GM19468 (cell line): ENCODE results near the gene MMAB.

Source experiments
- ATAC-seq: cut with Tn5 transposase; IDR thresholded peaks from one replicate; pipeline ENCODE4 v1.9.1; 2021; ENCODE audit warnings: mild to moderate bottlenecking, moderate library complexity, moderate number of reproducible peaks; ENCODE audit not compliant: unreplicated experiment; ENCODE audit errors: extremely low read depth

MMAB gene

DNA sequence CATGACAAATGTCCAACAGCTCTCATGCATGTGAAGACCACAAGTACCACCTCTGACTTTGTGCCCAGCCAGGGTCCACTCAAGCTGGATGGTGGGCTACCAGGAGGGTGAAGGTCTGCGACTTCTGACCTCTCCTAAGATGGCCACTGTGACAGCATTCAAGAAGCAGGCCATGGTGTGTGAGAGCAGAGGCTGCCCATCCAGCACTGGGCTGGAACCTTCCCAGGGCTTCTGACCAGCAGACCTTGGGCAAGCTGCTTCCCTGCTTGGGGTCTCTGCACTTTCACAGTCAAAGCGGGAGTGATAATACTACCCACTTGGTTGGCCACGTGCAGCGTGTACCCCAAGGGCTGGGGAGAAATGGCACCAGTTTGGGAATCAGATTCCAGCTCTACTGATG is 10.4 kb downstream of the MMAB start:
- ATAC-seq, result no peak

DNA sequence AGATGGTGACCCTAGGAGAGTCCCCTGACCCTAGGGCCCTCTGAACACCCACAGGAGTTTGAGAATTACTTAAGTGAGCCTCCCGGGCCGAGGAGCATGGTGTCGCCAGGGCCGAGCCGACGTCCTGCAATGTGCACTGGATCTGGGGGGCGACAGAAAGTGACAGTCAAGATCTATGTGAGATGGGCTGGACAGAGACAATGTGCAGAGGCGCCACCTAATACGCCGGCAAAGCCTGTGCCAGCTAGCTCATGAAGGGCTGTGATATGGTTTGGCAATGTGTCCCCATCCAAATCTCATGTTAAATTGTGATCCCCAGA is 11.6 kb downstream of the MMAB start:
- no peak for ATAC-seq

DNA sequence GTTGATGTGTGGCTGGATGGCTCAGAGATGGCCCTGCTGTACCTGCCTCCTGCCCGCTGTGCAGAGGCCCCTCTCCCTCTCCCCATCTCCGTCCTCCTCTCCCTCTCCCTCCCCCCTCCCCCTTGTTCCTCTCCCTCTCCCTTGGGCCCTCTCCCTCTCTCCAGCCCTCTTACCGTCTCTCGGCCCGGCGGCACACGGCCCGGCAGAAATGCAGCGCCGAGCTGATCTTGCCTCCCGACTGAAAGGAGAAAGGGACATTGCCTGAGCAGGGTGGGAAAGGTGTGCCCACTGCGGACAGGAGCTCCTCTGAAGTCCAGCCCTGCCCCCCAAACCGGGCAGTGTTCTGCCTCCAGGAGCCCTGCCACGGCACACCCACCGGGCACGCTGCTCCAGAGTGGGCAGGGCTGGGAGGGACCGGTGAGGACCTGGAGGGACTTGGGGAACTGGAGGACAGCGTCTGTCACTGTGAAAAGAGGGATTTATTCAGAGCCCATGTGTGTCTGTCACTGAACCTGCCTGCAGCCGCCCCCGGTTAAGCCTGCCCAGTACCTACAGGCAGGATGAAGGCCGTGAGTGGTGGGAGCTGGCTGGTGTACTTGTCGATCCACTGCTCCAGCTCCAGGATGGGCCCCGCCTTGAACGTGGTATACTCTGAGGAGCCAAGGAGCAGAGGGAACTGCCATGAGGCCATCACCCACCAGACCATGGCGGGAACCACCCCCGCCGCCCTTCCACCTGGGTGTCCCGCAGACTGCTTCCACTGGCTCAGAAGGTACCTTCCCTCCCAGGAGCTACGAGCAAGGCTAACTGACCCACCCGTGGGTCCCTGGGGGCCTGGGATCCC is 12.2 kb downstream of the MMAB start:
- no peak for ATAC-seq

DNA sequence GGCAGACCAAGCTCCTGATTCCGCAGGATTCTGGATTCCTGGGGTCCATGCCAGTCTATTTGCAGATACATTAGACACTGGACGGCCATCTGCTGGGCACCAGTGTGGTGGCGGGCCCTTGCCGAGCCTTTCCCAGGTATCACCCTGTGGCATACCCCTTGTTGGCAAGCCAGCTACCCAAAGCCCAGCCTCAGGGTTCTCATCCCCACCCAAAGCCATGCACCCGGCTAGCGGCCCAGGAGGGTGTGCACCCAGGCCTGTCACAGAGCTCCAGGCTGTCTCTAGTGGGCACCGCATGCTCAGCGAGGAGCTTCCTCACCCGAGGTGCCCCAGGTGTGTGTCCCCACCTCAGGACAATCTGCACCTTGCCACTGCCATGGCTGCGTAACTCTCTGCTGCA is 13.7 kb downstream of the MMAB start:
- ATAC-seq, result no peak

DNA sequence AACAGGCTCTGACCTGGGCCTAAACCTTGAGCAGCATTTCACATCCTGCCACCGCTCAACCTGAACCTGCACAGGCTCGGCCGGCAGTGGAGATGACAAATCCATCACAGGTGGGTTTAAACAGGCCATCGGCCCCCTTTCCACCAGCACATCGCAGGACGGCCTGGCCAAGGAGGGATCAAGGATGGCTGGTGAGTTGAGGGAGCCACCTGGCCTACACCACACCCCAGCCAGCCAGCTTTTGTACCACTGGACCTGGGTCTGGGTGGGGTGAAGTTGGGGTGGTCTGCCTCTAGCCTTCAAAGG is 14.2 kb downstream of the MMAB start:
- ATAC-seq, result no peak

DNA sequence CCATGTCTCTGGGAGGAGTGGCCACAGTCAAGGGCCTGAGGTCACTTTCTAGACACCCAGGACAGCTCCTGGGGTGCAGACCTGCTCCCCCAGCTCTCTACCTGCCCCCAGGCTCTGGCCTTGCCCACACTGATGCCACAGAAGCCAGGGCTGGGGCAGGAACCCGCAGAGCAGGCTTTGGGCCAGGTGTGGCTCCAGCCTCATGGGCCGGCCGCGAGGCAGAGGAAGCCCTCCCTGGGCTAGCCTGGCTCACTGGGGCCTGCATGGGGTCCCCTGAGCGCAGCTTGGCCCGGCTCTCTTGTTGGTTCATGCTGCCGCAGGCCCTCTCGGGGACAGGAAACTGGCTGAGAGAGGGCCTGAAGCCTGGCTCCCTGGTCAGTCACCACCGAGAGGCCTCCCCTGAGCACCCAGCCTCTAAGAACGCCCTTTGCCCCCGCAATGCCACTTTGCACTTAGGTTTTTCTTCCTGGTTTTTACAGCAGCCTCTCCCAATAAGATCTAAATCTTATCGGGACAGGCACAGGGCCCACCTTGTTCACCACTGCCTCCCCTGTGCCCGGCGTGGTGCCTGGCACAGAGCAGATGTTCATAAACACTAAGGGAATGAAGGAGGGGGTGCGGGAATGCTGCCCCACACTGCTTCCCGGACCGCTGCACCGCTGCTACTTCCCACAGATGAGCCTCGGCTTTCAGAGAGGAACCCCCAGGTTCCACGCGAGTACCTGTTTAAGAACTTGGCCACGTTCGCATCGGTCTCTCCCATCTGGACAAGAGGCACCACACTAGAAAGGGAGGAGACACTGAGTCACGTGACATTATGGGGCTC is 14.7 kb downstream of the MMAB start:
- no peak for ATAC-seq

DNA sequence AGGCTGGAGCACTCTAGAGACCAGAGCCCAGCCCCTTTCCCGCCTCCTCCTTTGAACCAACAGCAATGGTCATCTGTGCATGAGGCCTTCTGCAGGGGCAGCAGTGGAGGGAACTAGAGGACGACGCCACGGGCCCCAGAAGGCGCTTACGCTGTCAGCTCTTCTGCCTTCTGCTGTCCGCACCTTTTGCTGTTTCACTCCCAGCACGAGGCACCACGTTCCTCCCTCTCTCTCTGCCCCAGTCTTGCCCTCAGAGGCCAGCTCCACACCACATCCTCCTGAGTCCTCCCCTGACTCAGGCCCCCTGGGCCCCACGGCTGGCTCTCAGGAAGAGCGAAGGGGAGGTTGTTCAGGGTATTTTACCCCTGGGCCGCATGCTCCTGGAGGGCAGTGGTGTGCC is 15.5 kb downstream of the MMAB start:
- no peak for ATAC-seq

DNA sequence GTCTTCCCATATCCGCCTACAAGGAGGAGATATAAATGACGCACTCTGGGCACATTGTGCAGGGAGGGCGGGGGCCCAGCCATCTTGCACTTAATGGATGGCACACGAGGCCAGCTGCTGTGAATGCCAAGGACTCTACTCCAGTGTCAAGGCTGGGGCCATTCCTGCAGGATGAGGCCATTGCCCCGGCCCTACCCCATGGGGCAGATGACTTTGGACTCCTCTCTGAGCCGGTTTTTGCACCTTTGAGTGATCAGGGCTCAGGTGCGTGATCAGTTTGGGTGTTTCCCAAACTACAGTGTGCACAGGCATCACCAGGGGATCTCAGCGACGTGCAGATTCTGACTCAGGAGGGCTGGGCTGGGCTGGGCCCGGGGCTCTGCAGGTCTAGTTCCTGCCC is 16.1 kb downstream of the MMAB start:
- no peak for ATAC-seq

DNA sequence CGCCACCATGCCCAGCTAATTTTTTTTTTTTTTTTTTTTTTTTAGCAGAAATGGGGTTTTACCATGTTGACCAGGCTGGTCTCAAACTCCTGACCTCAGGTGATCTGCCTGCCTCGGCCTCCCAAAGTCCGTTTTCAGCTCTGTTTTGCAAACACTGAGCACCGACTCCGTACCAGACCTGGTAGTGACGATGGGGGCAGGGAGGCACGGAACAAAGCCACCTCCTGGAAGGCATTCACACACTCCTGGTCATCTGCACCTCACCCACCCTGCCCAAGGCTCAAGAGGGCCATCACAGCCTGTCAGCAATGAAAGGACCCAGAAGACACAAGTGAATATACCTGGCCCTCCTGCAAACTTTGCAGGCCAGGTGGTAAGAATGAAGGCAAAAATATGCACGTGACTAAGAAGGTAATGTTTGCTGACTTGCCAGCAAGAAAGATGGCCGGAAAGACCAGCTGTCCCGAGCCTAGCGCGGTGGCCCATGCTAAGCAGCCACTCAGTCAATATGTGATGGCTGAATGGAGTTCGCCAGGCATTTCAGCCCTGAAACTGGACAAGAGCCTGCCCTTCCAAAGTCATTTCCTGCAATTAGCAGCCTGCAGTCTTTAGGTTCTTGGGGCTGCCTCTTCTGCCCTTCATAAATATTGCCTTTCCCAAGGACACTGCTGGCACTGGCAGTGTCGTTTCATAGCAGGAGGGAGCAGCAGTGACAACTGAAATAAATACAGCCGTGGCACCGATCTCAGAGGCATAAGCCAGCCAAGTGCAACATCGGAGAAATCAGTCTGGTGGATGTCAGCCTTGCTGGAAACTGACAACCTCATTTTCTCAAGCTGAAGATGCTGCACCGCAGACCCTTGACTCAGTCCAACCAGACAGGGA is 17.6 kb downstream of the MMAB start:
- no peak for ATAC-seq

DNA sequence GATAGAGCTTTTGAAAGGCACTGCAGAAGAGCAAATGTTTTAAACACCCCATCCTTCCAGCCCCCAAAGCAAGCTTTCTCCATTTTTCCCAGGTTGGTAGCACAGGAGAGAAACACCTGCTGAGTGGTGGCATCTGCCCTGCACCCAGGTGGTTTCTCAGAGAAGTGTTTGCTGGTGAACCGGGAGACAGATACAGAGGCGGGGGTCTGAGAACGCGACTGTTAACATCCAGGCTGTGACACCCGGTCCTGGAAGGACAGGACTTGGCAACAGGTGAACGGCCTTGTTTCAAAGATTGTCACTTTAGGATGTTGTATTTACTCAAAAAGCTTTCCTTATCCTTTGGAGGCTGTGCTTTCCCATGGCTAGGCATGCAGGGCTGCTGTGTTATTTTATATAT is 18.5 kb downstream of the MMAB start:
- no peak for ATAC-seq

DNA sequence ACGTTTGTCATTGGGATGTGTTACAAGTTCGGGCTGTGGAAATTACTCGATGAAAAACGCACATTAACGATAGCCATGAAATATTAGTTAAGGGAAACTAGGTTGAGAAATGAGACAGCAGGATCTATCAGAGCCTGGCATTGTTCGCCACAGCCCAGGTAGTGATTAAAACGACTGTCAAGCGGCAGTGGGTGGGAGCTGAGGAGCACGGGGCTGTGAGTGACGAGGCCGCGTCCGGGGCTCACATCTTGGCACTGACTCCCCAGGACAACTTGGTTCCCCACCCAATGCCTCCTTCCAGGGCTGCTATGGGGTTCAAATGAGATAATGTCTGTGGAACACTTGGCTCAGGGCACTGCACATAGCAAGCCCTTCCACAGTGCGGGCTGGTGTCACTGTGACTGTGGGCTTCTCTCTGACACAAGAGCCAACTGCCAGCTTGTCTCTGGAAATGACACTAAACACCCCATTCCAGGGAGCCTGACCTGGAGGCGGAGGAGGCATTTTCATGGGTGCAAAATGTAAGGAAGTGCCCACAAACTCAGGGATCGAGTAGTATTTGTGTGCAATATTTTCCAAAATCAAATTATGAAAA is 19.3 kb downstream of the MMAB start:
- no peak for ATAC-seq

DNA sequence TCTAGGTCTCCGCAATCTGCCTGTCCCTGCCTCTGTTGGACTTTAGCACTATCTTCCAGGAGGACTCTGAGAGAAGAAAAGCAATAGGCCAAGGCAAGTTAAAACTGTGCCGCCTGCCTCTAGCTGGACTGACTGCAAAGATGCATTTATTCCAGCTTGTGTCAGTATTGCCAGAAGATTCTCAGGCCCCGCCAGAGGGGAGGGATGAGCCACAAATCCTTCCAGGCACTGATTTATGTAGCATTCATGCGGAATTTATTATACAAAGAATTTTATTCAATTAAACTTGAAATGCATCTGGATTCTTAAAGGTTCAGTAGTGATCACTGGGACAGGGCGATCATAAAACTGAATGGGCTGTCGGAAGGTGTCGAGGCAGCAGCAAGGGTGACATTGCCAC is 19.8 kb downstream of the MMAB start:
- ATAC-seq, result no peak

DNA sequence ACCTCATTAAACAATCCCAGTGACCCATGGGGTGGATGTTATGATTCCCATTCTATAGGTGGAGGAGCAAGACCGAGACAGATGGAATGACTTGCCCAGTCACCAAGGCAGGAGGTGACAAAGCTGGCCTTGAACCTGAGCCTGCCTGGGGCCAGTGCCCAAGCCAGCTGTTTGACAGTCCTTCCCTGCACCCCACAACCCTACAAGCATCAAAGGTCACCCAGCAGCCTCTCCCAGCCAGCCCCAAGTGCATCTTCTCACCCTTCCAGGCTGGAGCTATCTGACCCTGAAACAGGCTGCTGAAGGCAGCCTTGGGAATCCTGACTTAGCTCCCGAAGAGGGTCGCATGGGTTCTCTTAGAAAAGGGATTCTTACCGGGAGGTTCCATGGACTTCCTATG is 20.3 kb downstream of the MMAB start:
- ATAC-seq, result no peak

DNA sequence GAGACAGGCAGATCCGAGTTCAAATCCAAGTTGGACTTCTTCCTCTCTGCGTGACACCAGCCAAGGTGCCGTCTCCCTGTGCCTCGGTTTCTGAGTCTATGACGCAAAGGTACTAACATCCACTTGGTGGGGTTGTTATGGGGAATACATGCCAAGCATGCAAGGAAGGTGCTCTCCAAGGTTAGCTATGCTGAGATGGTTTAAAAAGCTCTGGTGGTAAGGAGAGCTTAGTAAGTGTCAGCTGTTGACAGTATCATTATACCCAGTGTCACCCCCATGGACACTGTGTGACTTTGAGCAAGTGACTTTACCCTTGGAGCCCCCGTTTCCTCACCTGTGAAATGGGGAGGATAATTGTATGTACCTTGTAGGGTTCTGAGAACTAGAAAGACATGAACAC is 22.2 kb downstream of the MMAB start:
- ATAC-seq, result no peak

DNA sequence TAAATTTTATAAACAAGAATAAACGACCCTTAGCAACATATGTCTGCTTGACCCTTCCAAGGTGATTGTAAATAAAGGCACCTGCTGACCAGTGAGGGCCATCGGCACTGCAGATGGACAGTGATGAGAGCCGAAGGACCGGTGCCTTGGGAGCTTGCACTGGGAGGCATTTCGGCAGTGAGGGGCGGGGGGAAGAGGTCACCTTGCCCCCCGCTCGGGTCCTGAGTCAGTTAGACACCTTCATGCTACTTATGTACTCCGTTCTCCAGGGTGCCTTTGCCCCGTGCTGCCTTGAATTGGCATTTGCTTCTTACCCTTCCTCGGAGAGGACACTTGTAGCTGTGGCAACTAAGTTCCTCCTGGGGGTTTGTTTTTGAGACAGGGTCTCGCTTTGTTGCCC is 23.0 kb downstream of the MMAB start:
- no peak for ATAC-seq

DNA sequence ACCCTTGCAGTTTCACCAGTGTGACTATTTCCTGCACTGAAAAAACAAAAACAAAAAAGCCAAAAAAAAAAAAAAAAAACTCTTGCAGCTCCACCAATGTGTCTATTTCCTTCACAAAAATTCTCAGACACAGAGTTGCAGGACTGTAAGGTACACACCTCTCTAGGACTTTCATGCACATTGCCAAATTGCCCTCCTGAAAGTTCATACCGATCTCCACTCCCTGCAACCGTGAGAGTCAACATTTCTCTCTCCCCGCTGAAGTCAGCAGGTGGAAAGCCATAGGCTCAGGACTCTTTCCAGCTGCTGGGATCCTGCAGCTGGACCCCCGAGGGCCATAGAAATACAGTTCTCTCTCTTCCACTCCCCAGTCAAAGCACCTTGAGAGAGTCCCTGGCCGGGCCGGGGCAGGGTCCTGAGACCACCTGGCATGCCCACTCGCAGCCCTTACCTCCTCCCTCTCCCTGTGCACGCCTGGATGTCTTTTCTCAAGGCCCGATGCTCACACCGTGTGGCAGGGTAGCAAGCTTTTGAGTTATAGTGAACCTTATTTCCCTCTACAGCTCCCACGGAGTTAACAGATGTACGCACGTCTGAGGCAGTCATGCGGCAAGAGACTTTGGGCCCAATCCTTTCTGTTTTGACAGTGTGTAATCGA is 23.6 kb downstream of the MMAB start:
- ATAC-seq, result no peak

DNA sequence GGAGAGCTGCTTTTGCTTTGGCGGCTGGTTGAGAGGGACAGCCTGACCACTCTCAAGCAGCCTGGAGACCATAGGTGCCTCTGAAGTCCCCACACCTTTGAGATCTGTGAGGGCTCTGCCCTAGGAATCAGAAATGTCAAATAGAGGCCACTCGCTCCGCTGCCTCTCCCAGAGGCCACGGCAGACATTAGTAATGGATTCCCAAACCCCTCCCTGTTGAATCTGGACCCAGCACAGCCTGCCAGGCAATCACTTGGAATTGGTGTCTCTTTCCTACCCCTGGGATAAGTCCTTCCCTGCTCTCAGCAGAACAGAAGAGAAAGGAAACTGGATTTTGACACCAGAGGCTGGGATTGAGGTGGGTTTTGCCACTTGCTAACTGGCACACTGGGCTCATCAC is 25.0 kb downstream of the MMAB start:
- no peak for ATAC-seq

DNA sequence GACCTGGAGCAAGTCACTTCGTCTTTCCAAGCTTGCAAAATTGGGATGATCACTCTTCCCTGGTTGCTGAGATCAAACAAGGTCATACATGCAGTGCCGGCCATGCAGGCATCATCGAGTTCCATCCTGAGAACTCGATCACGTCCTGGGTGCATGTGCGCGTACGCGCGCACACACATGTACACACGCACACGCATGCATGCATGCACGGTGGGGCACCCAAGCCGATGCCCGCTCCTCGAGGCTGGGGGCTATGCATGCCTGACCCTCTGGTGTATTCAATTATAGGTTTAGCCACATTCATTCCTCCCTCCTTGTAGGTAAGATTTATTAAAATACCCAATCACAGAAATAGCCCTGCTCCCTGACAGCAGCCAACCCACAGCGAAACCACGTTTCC is 26.0 kb downstream of the MMAB start:
- no peak for ATAC-seq

DNA sequence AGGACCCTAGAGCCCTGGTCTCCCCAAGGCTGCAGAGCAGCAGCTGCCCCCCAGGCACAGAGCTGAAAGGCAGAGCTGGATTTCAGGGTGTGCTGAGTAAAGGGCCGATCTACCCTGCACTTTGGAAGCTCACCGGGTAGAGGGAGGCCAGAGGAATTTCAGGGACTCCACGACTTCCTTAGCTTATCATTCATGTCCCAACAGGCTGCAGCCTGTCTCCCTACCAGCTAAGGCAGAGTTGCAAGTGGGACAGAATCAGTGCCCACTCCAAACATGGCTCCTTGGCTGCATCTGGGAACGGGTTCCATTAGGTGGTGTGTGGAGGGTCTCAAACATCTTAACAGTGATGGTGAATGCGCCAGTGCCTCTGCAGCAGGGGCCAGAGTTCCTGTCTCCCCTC is 27.5 kb downstream of the MMAB start:
- no peak for ATAC-seq

DNA sequence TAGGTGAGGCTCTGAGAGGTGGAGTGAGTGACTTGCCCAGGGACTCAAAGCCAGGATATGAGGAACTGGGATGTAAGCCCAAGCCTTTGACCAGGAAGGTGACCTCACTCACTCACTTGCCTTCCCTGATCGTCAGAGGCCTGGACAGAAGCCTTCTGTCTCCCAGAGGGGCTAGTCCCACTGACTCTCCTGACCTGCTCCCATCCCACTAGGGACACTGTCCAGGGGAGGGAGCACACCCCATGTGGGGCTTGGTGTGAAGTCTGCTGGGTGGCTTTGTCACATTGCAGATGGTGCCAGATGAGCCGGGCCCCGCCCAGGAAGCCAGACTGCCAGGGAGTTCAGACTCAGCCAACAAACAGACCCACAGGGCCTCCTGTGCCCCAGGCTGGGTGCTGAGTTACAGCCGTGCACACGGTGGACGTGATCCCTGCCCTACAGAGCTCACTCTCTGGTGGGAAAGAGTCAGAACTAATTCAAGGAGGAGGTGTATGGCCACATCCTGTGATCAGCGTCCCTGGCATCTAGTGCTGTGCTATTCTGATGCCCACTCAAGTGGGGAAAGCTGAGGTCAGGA is 28.3 kb downstream of the MMAB start:
- ATAC-seq, result no peak
